Measurements from ENCODE around the gene BCL2.

Gene BCL2

GRCh38 chr18:63309422-63309821 lies 10.1 kb downstream of the BCL2 start:
- no peak for DNase-seq (ENCODE audit: low read depth)

GRCh38 chr18:63307551-63308200 lies 11.9 kb downstream of the BCL2 start:
- no peak for DNase-seq (ENCODE audit: low read depth)

- no peak for DNase-seq (ENCODE audit: low read depth)
These were observed 12.6 kb downstream of the BCL2 start for GRCh38 chr18:63306819-63307550.

- no peak for DNase-seq (ENCODE audit: low read depth)
These were observed 13.3 kb downstream of the BCL2 start for GRCh38 chr18:63306249-63306648.

- no peak for DNase-seq (ENCODE audit: low read depth)
These were observed 16.0 kb downstream of the BCL2 start for GRCh38 chr18:63303547-63303946.

- no peak for DNase-seq (ENCODE audit: low read depth)
These were observed 16.7 kb downstream of the BCL2 start for GRCh38 chr18:63302636-63303405.

- DNase-seq (ENCODE audit: low read depth) = no peak
These were observed 17.3 kb downstream of the BCL2 start for GRCh38 chr18:63302220-63302619.

- DNase-seq (ENCODE audit: low read depth) = no peak
These were observed 18.1 kb downstream of the BCL2 start for GRCh38 chr18:63301434-63301833.

- DNase-seq (ENCODE audit: low read depth) = peak; percentile 22
These were observed 19.5 kb downstream of the BCL2 start for GRCh38 chr18:63299837-63300745.

GRCh38 chr18:63298400-63299365 lies 20.9 kb downstream of the BCL2 start:
- DNase-seq (ENCODE audit: low read depth) = no peak

- no peak for DNase-seq (ENCODE audit: low read depth)
These were observed 21.7 kb downstream of the BCL2 start for GRCh38 chr18:63297687-63298399.

- no peak for DNase-seq (ENCODE audit: low read depth)
These were observed 25.6 kb downstream of the BCL2 start for GRCh38 chr18:63293935-63294334.

- no peak for DNase-seq (ENCODE audit: low read depth)
These were observed 26.5 kb downstream of the BCL2 start for GRCh38 chr18:63292831-63293683.

GRCh38 chr18:63291278-63291677 lies 28.3 kb downstream of the BCL2 start:
- no peak for DNase-seq (ENCODE audit: low read depth)

- DNase-seq (ENCODE audit: low read depth) = no peak
These were observed 28.8 kb downstream of the BCL2 start for GRCh38 chr18:63290821-63291200.

- DNase-seq (ENCODE audit: low read depth) = no peak
These were observed 29.3 kb downstream of the BCL2 start for GRCh38 chr18:63290166-63290820.

GRCh38 chr18:63288311-63288710 lies 31.3 kb downstream of the BCL2 start:
- no peak for DNase-seq (ENCODE audit: low read depth)

GRCh38 chr18:63287691-63288220 lies 31.8 kb downstream of the BCL2 start:
- no peak for DNase-seq (ENCODE audit: low read depth)

Measured in iris pigment epithelial cell (primary cell).